ENCODE data around the gene TH. TPM values are rescaled to one million over a fixed set of nuclear protein-coding genes. Genes with fewer than 3 reads are reported as not detected.

The TH gene
- total RNA-seq, 1 experiment from 2014 or later: not detected

GRCh38 chr11:2175659-2176058 lies 4.0 kb upstream of the TH start:
- intact Hi-C loops (cut with micrococcal nuclease; ENCODE audit: unreplicated experiment): no loop called here
- in situ Hi-C loops (cut with HindIII; ENCODE audit: low pct_unique_long_range_greater_than_20kb, low sequenced_read_pairs): no loop called here

GRCh38 chr11:2174361-2174760 lies 2.7 kb upstream of the TH start:
- POLR2A ChIA-PET: no interaction called here
- in situ Hi-C loops (cut with HindIII; ENCODE audit: low pct_unique_long_range_greater_than_20kb, low sequenced_read_pairs): no loop called here

More at GRCh38 chr11:2175659-2176058, 4.0 kb upstream of the TH start:
- POLR2A ChIA-PET: no interaction called here
- no peaks in the 10 kb centered on the region for H3K27me3 ChIP-seq (ENCODE audit: control insufficient read depth, insufficient read depth, low read length)
- H3K36me3 ChIP-seq (ENCODE audit: control insufficient read depth, insufficient read depth, low read length): no peaks in the 10 kb centered on the region
- peaks cover 1% of the 10 kb centered on the region; the same call in 1 of the 2 replicates for H3K4me1 ChIP-seq (ENCODE audit: control insufficient read depth, insufficient read depth, low read length)
- H3K4me3 ChIP-seq (ENCODE audit: low read depth in 2 of 2, low read length in 2 of 2): no peak overlapping the region
- no peak for DNase-seq (ENCODE audit: low read depth, low spot score)
- no peak for ATAC-seq
- CTCF ChIA-PET: no interaction called here
- no peaks in the 10 kb centered on the region for H3K9me3 ChIP-seq (ENCODE audit: control insufficient read depth, insufficient read depth, low read depth, low read length)
- no peak overlapping the region for H3K27ac ChIP-seq (ENCODE audit: low read length)
- BruUV-seq (replicated peaks): no TSS peak
- TF ChIP-seq CTCF (IDR thresholded peaks at IDR 0.05): no peak
- TF ChIP-seq SIN3A (IDR thresholded peaks at IDR 0.05; ENCODE audit: borderline replicate concordance, insufficient read depth, low read depth, low read length): no peak
- no peak for TF ChIP-seq TCF7L2 (IDR thresholded peaks at IDR 0.05; ENCODE audit: low read depth, low read length)
- TF ChIP-seq POLR2AphosphoS5 (IDR thresholded peaks at IDR 0.05; ENCODE audit: low read depth, low read length): no peak
- TF ChIP-seq REST (IDR thresholded peaks at IDR 0.05; ENCODE audit: insufficient read depth in 1 of 2, low read depth in 2 of 2, low read length in 1 of 2): no peak

More at GRCh38 chr11:2174361-2174760, 2.7 kb upstream of the TH start:
- H3K36me3 ChIP-seq (ENCODE audit: control insufficient read depth, insufficient read depth, low read length): no peaks in the 10 kb centered on the region
- no peak overlapping the region for H3K4me3 ChIP-seq (ENCODE audit: low read depth in 2 of 2, low read length in 2 of 2)
- H3K27me3 ChIP-seq (ENCODE audit: control insufficient read depth, insufficient read depth, low read length): no peaks in the 10 kb centered on the region
- TF ChIP-seq CTCF (IDR thresholded peaks at IDR 0.05) (no peak), REST (IDR thresholded peaks at IDR 0.05; ENCODE audit: insufficient read depth in 1 of 2, low read depth in 2 of 2, low read length in 1 of 2) (no peak), POLR2AphosphoS5 (IDR thresholded peaks at IDR 0.05; ENCODE audit: low read depth, low read length) (no peak), TCF7L2 (IDR thresholded peaks at IDR 0.05; ENCODE audit: low read depth, low read length) (no peak), SIN3A (IDR thresholded peaks at IDR 0.05; ENCODE audit: borderline replicate concordance, insufficient read depth, low read depth, low read length) (no peak)
- H3K9me3 ChIP-seq (ENCODE audit: control insufficient read depth, insufficient read depth, low read depth, low read length): no peaks in the 10 kb centered on the region
- no TSS peak for BruUV-seq (replicated peaks)
- ATAC-seq: no peak
- CTCF ChIA-PET: interaction anchor here (0.6 kb wide), 2 partner anchors 130 to 132 kb away, joined by 3 read pairs; no protein-coding TSS in a partner anchor
- H3K27ac ChIP-seq (ENCODE audit: low read length): no peak overlapping the region
- intact Hi-C loops (cut with micrococcal nuclease; ENCODE audit: unreplicated experiment): no loop called here
- DNase-seq (ENCODE audit: low read depth, low spot score): no peak
- peaks cover 2% of the 10 kb centered on the region; the same call in 1 of the 2 replicates for H3K4me1 ChIP-seq (ENCODE audit: control insufficient read depth, insufficient read depth, low read length)

All from Panc1 (cell line).